ENCODE measurements around the gene HNRNPUL2. TPM values are rescaled to one million over a fixed set of nuclear protein-coding genes. Genes with fewer than 3 reads are reported as not detected.

HNRNPUL2 gene
- total and polyA plus RNA-seq, 9 of the 15 experiments (the other 6 are each of a cell fraction or from before 2014, with no cell fraction given), result 0.89 to 44.3 (median 15.2) TPM

DNA sequence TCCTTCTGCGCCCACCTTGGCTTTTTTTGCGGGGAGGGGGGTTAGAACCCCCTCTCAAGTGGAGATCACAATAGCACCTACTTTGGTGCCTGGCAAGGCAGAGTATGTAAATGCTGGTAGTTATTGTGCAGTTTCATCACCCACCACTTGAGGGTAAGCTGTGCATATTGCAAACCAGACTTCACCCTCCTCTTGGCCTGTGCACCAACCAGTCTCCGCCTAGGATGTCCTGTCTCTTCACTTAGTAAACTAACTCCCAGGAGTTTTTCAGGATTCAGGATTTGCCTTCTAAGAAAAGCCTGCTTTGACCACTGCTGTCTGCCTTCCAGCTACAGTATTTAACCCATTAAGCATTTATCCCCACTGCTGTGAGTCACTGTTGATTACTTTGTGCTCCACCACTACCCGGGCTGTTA, 46.4 kb downstream of the HNRNPUL2 start (continued):
- TF ChIP-seq SIX5 (IDR thresholded peaks at IDR 0.05; ENCODE audit: borderline replicate concordance in 1 of 2, insufficient read depth in 1 of 2, low read depth in 1 of 2, low read length in 2 of 2) (no peak), RAD21 (CRISPR knock-in tag; conservative IDR thresholded peaks at IDR 0.05 in 1 of 2, IDR thresholded peaks at IDR 0.05 in 1 of 2) (peak; percentile 45 to 69), HMG20A (CRISPR knock-in tag; conservative IDR thresholded peaks at IDR 0.05) (no peak), FOXK2 (conservative IDR thresholded peaks at IDR 0.05 in 1 of 2, IDR thresholded peaks at IDR 0.05 in 1 of 2; ENCODE audit: low read depth in 2 of 2) (no peak), JUND (IDR thresholded peaks at IDR 0.05; ENCODE audit: borderline replicate concordance, low read depth, low read length) (0 out of 2 replicates have a peak, but pooled peaks have one; percentile 11), JUND (tag; IDR thresholded peaks at IDR 0.05; ENCODE audit: borderline replicate concordance, low read depth, low read length) (no peak; the same call in 2 of the 3 replicates), ZNF444 (CRISPR knock-in tag; IDR thresholded peaks at IDR 0.05) (no peak), CREM (IDR thresholded peaks at IDR 0.05; ENCODE audit: low read depth) (peak; percentile 41), ZNF695 (CRISPR knock-in tag; IDR thresholded peaks at IDR 0.05) (no peak)
- TF ChIP-seq, protein P1, sequence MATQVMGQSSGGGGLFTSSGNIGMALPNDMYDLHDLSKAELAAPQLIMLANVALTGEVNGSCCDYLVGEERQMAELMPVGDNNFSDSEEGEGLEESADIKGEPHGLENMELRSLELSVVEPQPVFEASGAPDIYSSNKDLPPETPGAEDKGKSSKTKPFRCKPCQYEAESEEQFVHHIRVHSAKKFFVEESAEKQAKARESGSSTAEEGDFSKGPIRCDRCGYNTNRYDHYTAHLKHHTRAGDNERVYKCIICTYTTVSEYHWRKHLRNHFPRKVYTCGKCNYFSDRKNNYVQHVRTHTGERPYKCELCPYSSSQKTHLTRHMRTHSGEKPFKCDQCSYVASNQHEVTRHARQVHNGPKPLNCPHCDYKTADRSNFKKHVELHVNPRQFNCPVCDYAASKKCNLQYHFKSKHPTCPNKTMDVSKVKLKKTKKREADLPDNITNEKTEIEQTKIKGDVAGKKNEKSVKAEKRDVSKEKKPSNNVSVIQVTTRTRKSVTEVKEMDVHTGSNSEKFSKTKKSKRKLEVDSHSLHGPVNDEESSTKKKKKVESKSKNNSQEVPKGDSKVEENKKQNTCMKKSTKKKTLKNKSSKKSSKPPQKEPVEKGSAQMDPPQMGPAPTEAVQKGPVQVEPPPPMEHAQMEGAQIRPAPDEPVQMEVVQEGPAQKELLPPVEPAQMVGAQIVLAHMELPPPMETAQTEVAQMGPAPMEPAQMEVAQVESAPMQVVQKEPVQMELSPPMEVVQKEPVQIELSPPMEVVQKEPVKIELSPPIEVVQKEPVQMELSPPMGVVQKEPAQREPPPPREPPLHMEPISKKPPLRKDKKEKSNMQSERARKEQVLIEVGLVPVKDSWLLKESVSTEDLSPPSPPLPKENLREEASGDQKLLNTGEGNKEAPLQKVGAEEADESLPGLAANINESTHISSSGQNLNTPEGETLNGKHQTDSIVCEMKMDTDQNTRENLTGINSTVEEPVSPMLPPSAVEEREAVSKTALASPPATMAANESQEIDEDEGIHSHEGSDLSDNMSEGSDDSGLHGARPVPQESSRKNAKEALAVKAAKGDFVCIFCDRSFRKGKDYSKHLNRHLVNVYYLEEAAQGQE (IDR thresholded peaks at IDR 0.05; ENCODE audit: borderline replicate concordance), result peak; percentile 38; the same call in 1 of the 2 replicates
- TF ChIP-seq, protein P1 (CRISPR knock-in tag; IDR thresholded peaks at IDR 0.05; ENCODE audit: low read depth), result no peak
- TF ChIP-seq, protein P2, sequence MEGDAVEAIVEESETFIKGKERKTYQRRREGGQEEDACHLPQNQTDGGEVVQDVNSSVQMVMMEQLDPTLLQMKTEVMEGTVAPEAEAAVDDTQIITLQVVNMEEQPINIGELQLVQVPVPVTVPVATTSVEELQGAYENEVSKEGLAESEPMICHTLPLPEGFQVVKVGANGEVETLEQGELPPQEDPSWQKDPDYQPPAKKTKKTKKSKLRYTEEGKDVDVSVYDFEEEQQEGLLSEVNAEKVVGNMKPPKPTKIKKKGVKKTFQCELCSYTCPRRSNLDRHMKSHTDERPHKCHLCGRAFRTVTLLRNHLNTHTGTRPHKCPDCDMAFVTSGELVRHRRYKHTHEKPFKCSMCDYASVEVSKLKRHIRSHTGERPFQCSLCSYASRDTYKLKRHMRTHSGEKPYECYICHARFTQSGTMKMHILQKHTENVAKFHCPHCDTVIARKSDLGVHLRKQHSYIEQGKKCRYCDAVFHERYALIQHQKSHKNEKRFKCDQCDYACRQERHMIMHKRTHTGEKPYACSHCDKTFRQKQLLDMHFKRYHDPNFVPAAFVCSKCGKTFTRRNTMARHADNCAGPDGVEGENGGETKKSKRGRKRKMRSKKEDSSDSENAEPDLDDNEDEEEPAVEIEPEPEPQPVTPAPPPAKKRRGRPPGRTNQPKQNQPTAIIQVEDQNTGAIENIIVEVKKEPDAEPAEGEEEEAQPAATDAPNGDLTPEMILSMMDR (IDR thresholded peaks at IDR 0.05 in 2 of 3, conservative IDR thresholded peaks at IDR 0.05 in 1 of 3; ENCODE audit: insufficient read depth in 2 of 3, low read depth in 1 of 3, low read length in 3 of 3), result peak; percentile 68 to 83 (median 69)
- TF ChIP-seq, protein P3, sequence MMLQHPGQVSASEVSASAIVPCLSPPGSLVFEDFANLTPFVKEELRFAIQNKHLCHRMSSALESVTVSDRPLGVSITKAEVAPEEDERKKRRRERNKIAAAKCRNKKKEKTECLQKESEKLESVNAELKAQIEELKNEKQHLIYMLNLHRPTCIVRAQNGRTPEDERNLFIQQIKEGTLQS (IDR thresholded peaks at IDR 0.05), result peak; percentile 57
- TF ChIP-seq, protein P3 (CRISPR knock-in tag; conservative IDR thresholded peaks at IDR 0.05), result no peak
